Globus pallidus (tissue), 1 donor: ENCODE data around the gene PDSS2.

Experiments
- DNase-seq: peaks from one replicate; pipeline ENCODE4 v3.0.0-alpha.2; 2015; ENCODE audit warnings: low spot score

Gene PDSS2

GRCh38 chr6:107271208-107271790 is 188.1 kb downstream of the PDSS2 start:
- no peak for DNase-seq

DNA sequence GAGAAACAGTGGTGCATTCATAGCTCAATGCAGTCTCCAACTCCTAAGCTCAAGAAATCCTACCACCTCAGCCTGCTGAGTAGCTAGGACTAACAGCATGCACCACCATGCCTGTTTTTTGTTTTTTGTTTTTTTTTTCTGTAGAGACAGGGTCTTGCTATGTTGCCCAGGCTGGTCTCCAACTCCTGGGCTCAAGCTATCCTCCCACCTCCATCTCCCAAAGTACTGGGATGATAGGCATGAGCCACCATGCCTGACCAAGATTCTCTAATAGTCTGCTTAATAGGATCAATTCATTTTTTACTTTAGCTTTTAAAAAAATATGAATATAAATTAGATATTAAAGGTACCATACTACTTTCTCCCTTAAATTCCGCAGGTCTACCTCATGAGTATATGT is 191.7 kb downstream of the PDSS2 start:
- DNase-seq = no peak

GRCh38 chr6:107267006-107267405 is 192.4 kb downstream of the PDSS2 start:
- no peak for DNase-seq

- DNase-seq = no peak
These were observed 192.8 kb downstream of the PDSS2 start for GRCh38 chr6:107266563-107266962.

- DNase-seq = no peak
These were observed 195.0 kb downstream of the PDSS2 start for GRCh38 chr6:107264357-107264840.

GRCh38 chr6:107259951-107260350 is 199.4 kb downstream of the PDSS2 start:
- no peak for DNase-seq

- DNase-seq = no peak
These were observed 211.2 kb downstream of the PDSS2 start for GRCh38 chr6:107248147-107248546.

GRCh38 chr6:107246972-107247615 is 212.3 kb downstream of the PDSS2 start:
- no peak for DNase-seq

GRCh38 chr6:107246249-107246971 is 213.0 kb downstream of the PDSS2 start:
- DNase-seq = no peak

DNA sequence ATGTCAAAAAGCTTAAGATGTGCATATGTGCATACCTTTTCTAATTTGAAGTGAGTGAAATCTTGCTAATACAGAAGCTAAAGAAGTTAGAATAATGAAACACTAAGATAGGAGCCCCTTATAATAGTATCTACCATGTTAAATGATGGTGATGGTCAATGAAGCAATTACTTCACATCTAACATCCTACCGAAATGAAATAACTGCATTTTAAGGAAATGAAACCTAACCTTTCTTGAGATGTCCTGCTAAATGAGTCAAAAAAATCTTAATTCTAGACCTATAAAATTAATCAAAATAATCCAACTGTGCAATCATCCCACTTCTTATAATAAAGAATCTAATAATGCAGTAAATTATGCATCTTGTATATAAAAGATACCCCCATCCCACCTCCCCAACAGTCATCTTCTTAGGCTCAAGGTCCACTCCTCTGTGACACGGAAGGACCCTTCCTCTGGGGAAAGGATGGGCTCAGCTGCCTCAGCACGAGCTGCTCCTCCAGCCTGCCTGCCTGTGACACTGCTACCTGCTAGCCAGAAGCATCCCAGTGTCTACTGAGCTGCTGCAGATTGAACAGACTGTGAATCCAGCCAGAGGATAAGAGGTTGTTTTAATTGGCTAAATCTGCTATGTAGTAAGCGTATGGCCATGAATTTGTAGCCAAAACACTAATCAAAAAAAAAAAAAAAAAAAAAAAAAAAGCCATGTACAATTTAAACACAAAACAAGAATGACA is 214.5 kb downstream of the PDSS2 start:
- DNase-seq = no peak

DNA sequence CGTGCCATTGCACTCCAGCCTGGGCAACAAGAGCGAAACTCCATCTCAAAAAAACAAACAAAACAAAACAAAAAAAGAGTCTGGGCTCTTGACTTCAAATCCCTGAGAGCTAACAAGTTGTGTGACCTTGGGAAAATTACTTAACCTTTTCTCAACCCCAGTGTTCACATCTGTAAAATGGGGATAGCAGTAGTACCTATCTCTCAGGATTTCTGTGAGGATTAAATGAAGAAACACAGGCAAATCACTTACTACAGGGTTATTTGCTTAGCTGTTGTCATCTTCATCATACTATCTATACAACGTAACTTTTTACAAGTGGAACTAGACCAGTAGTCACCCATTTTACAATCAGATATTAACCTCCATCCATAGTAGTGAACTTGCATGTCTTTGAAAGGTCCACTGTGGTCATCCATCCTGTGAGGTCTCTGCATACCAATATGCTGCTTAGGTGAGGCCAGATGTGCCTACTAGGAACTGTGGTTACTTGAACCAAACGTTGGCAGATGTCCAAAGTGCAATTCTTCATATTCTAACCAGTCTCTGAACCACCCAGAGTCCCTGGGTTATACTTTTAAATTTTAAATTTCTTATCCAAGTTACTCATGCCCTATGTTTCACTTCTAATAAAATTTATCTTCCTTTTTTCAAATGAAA is 215.2 kb downstream of the PDSS2 start:
- no peak for DNase-seq

DNA sequence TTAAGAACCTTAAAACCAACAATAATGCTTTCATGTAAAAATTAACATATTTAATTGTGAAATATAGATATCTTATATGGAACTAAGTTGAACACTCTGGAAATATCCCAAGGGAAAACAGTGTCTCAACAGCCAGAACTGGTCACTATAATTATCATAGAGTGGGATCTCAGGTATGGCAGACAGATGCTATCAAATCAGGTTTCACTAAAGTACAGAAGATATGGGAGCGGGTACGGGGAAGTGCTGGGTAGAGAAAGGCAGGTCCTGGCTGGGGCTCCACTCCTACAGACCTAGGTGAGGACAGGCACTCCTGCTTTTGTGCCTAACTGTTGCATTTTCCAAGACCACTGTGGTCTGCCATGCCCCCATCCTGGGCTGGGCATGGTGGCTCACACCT is 215.9 kb downstream of the PDSS2 start:
- DNase-seq = no peak

DNA sequence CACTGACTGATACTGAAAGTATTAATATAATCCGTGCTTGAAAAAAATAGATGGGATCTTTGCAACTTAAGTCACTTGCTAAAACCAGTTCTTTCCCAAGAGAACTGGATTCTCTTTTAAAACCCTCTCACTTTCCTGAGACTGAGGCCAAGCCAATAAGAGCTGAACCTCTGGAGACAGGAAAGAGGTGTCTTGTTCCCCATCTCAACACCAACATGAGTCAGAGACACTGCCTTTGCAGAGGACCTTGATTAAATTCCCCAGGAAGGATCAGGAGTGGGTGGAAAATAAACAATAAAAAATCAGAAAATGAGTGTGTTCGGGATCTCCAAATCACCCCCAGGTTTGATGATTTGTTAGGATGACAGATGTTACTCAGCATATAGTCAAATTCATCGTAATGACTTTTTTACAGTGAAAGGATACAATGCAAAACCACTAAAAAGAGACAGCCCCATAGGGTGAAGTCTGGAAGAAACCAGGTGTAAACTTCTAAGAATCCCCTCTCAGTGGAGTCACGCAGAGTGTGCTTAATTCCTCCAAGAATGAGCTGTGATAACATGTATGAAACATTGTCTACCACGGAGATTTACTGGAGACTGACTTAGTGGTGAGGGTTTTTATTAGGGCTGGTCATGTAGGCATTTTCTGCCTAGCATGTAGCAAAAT is 221.2 kb downstream of the PDSS2 start:
- DNase-seq = no peak

- DNase-seq = no peak
These were observed 223.9 kb downstream of the PDSS2 start for GRCh38 chr6:107235511-107235910.

GRCh38 chr6:107235007-107235406 is 224.4 kb downstream of the PDSS2 start:
- no peak for DNase-seq

DNA sequence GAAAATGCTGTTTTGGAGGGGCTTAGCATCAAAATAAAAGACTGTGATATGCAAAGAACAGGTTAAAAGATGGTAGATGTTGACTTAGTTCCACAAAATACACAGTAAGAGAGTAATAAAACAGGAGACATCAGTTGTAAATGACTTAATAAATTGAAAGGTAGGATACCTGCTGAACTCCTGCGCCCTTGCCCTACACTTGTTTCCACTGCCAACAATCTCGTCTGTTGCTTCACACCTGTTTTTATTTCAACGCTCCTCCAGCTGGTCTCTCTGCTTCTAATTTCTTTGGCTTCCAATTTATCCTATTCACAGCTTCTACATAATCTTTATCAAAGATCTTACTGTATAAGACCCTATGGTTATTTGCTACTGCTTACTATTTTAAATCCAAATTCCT is 228.1 kb downstream of the PDSS2 start:
- no peak for DNase-seq

DNA sequence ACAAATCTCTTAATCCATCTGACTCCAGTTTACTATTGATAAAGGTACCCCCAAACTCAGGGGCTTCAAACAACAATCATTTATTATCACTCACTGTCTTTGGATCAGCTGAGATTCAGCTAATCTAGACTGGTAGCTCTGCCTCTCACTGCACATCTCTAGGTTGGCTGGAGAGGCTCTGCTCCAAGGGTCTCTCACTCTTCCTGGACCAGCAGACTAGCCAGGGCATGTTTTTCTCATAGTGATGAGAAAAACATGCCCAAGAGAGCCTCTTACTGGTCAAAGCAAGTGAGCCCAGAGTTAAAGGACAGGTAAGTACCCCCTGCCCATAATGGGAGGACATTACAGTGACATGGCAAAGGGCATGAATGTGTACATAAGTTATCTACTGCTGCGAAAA is 228.9 kb downstream of the PDSS2 start:
- no peak for DNase-seq

DNA sequence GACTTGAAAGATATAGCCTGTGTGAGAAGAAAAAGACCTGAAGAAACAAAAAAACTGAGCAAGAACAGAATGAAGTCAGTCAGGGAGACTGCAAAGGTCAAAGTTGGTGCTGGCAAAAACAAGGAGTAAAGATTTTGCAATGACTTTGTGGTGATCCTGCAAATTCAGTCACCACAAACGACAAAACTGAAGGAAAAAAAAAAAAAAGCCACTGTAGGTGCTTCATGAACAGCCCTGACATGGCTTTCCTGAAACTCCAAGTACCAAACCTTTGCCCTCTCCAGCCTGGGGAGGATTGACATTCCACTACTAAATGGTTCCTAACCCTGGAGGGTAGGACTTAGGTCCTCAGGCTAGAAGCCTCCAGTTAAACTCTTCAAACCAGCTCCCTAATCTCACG is 229.3 kb downstream of the PDSS2 start:
- DNase-seq = no peak

- no peak for DNase-seq
These were observed 230.6 kb downstream of the PDSS2 start for GRCh38 chr6:107228754-107229153.

GRCh38 chr6:107221519-107221918 is 237.8 kb downstream of the PDSS2 start:
- no peak for DNase-seq

GRCh38 chr6:107219851-107220250 is 239.5 kb downstream of the PDSS2 start:
- DNase-seq = no peak

DNA sequence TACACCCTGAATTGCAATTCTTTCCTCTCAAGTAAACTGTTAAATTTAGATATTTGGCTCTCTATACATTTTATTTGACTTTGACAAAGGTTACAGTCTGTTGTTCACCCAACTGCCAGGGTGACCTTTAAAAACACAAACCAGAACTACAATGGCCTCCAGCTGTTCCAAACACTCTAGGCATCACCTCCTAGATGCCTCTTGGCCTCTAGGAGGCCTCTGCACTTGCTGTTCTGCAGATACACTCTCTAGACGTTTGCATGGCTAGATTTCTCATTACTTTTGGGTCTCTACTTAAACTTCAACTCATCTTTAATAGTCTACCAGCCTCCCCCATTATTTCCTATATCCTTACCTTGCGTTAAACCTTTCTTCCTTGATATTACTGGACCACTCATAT is 241.2 kb downstream of the PDSS2 start:
- DNase-seq = no peak
